ENCODE results near the gene RNF5.

- TF ChIP-seq POLR2A (IDR thresholded peaks at IDR 0.05; ENCODE audit: extremely low read depth, insufficient read length) (no peak), MYC (IDR thresholded peaks at IDR 0.05; ENCODE audit: low read depth, low read length) (no peak)
- TF ChIP-seq, protein P1, sequence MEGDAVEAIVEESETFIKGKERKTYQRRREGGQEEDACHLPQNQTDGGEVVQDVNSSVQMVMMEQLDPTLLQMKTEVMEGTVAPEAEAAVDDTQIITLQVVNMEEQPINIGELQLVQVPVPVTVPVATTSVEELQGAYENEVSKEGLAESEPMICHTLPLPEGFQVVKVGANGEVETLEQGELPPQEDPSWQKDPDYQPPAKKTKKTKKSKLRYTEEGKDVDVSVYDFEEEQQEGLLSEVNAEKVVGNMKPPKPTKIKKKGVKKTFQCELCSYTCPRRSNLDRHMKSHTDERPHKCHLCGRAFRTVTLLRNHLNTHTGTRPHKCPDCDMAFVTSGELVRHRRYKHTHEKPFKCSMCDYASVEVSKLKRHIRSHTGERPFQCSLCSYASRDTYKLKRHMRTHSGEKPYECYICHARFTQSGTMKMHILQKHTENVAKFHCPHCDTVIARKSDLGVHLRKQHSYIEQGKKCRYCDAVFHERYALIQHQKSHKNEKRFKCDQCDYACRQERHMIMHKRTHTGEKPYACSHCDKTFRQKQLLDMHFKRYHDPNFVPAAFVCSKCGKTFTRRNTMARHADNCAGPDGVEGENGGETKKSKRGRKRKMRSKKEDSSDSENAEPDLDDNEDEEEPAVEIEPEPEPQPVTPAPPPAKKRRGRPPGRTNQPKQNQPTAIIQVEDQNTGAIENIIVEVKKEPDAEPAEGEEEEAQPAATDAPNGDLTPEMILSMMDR (IDR thresholded peaks at IDR 0.05; ENCODE audit: low read depth, low read length) = no peak
Observed at GRCh38 chr6:32224696-32225095, 46.5 kb downstream of the RNF5 start.
